ENCODE measurements around the gene HEATR5A. TPM values are rescaled to one million over a fixed set of nuclear protein-coding genes. Genes with fewer than 3 reads are reported as not detected.

HEATR5A gene
- total and polyA plus RNA-seq, 2 of the 13 experiments (the other 11 are each of a cell fraction or from before 2014, with no cell fraction given), result 36.4 to 105 TPM

GRCh38 chr14:31265701-31266398, 154.5 kb downstream of the HEATR5A start (continued):
- TF ChIP-seq ARID5B (CRISPR knock-in tag; IDR thresholded peaks at IDR 0.05) (peak; percentile 81), SP1 (IDR thresholded peaks at IDR 0.05) (no peak), SP1 (CRISPR knock-in tag; IDR thresholded peaks at IDR 0.05) (no peak), CERS6 (CRISPR knock-in tag; IDR thresholded peaks at IDR 0.05) (no peak), ZNF552 (CRISPR knock-in tag; IDR thresholded peaks at IDR 0.05; ENCODE audit: borderline replicate concordance) (no peak), THAP8 (CRISPR knock-in tag; IDR thresholded peaks at IDR 0.05; ENCODE audit: borderline replicate concordance) (no peak), ZNF737 (CRISPR knock-in tag; IDR thresholded peaks at IDR 0.05; ENCODE audit: borderline replicate concordance) (no peak), ETV6 (CRISPR knock-in tag; conservative IDR thresholded peaks at IDR 0.05) (peak; percentile 77; the same call in 1 of the 2 replicates), ADNP (CRISPR knock-in tag; IDR thresholded peaks at IDR 0.05) (0 out of 2 replicates have a peak, but pooled peaks have one; percentile 37), PPARG (CRISPR knock-in tag; conservative IDR thresholded peaks at IDR 0.05) (peak; percentile 89), PLRG1 (conservative IDR thresholded peaks at IDR 0.05) (no peak), RFX3 (CRISPR knock-in tag; IDR thresholded peaks at IDR 0.05) (no peak), HOXA3 (CRISPR knock-in tag; IDR thresholded peaks at IDR 0.05) (peak; percentile 89), PBX3 (CRISPR knock-in tag; IDR thresholded peaks at IDR 0.05; ENCODE audit: borderline replicate concordance) (no peak), ZGPAT (CRISPR knock-in tag; IDR thresholded peaks at IDR 0.05) (peak; percentile 76), RAD21 (CRISPR knock-in tag; IDR thresholded peaks at IDR 0.05) (peak; percentile 42), BRCA1 (CRISPR knock-in tag; IDR thresholded peaks at IDR 0.05) (no peak), TERF1 (CRISPR knock-in tag; IDR thresholded peaks at IDR 0.05) (no peak), ATF1 (CRISPR knock-in tag; IDR thresholded peaks at IDR 0.05) (no peak), TBX3 (IDR thresholded peaks at IDR 0.05; ENCODE audit: borderline replicate concordance) (peak; percentile 47; the same call in 1 of the 2 replicates)
